Measurements from ENCODE around the gene IRAK1.

IRAK1 gene

DNA sequence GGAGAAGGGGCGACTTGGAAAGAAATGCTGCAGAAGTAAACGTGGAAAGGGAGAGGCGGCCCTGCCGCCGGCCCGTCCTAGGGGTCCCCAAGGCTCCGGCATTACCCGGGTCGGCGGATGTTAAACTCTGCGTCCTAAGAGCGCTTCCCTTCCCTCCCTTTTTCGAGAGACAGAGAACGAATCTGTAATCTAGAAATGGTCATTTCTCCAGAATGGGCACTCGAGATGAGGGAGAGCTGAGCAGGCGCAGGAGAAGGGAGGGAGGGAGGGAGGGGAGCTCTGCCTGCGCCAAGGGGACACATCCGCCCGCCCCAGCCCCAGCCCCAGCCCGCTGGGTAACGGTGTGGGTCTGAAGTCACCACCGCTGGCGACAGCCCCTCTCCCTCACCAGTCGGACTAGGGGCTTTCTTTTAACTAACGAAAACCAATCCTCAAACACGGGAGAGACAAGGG, 49.8 kb downstream of the IRAK1 start:
- DNase-seq = no peak

DNA sequence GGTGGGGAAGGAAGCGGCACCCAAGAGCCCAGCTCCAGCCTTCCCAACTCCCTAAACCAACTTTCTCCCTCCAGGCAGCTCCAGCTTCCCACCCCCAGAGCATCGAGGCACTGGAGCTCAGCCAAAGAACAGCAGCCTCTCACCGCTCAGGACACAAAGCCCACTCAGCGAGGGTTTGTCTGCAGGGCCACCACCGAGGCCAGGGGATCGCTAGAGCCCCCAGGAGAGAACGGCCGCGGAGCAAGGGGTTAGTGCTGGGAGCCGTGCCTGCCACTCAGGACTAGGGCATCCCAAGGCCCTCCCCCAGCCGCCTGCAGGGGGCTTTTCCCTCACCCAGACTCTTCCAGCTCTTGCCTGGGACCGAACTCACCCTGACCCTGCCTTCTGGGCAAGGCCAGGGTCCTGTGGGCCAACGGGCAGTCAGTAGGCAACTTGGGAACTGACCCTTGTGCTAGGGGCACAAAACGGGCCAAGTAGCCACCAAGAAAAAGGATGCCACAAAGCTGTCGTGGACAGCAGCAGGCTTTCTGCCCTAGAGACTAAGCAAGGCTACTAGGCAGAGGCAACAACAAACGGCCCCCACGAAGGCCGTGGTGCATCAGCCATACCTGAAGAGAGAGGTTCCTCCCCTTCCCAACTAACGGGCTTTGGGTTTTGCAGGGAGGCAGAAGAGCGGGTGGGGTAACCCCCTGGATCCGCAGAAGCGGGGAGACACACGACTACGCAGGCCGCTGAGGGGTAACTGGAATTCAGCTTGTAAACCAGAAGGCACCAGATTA, 50.4 kb downstream of the IRAK1 start:
- no peak for DNase-seq

DNA sequence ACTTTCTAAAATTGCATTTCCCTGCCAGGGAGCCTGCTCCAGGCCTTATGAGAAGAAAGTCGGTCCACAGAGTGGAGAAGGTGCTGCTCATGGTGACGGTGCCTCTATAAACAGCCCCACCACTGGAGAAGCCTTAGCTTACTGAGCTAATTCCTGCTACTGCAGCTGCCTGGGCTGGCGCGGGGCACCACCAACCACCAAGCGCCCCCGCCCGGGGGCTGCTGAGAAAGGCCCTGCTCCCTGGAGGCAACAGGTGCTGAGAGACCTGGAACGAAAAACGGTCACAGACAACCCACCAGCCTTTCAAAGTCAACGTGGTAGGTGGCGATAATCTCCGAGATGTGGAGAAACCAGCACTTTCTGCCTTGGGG, 51.0 kb downstream of the IRAK1 start:
- DNase-seq = peak in 3 of 5 donors; percentile 34 to 61 (median 36)

GRCh38 chrX:153968255-153968654, 51.4 kb downstream of the IRAK1 start:
- no peak for DNase-seq

GRCh38 chrX:153967536-153968224, 52.0 kb downstream of the IRAK1 start:
- DNase-seq = peak in 1 of 5 donors; percentile 67

- DNase-seq = no peak
These were observed 52.7 kb downstream of the IRAK1 start for GRCh38 chrX:153966841-153967535.

GRCh38 chrX:153966283-153966688, 53.4 kb downstream of the IRAK1 start:
- no peak for DNase-seq

DNA sequence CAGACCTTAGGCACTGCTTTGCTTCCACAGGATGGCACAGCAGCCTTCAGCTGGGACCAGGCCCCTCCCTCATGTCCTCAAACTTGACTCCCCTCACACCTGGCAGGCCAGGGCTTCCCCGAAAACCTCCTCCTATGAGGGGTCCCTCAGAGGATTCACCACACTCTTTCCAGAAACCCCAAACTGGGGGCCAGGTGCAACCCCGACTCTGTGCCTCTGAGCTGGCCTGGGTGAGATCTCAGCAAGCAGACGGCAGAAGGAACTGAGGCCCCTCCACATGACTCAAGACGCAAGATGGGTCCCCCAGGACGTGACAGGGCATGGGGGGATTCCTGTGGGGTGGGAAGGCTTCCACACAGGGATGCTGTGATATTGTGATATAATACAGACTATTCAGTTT, 54.3 kb downstream of the IRAK1 start:
- no peak for DNase-seq

DNA sequence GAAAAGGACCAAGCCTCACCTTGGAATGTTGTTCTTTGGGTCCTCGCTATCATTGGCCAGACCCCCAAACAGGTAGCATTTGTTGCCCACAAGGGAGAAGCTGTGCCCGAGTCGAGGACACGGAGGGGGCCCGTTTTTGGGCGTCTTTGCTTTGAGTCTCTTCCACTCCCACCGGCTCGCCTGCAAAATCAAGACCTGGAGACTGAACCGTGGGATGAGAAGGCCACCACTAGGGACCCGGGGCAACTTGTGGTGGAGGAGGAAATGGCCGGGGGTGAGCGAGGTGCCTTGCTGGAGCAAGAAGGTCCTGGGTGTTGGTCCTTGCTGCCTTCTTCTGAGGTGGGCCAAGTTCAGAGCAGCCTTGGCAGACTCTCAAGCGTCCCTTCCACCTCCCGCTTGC, 55.6 kb downstream of the IRAK1 start:
- no peak for DNase-seq

GRCh38 chrX:153963546-153963945, 56.2 kb downstream of the IRAK1 start:
- no peak for DNase-seq

- DNase-seq = no peak
These were observed 58.4 kb downstream of the IRAK1 start for GRCh38 chrX:153961292-153961691.

DNA sequence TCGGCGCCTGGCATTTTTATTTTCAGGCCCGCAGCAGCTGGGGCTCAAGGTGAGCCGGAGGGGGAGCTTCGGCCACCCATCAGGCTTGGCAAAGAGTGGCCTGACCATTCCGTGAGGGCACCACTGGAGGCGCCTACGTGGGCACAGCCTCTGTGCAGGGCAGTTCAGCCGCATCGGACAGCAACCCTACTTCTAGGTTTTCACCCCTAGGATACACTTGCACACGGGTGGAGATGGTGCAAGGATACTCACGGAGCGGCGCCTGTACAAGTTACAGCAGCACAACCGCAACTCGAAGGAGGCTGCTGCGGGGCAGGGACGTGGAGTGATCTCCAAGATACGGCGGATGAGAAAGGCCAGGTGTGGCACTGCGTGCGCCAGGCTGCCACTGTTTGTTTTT, 58.9 kb downstream of the IRAK1 start:
- DNase-seq = no peak
